Measurements from ENCODE around the gene RNF144B. TPM values are rescaled to one million over a fixed set of nuclear protein-coding genes. Genes with fewer than 3 reads are reported as not detected.

RNF144B gene
- total and polyA plus RNA-seq, 2 of the 13 experiments (the other 11 are each of a cell fraction or from before 2014, with no cell fraction given) = 1.8 to 4.3 TPM

DNA sequence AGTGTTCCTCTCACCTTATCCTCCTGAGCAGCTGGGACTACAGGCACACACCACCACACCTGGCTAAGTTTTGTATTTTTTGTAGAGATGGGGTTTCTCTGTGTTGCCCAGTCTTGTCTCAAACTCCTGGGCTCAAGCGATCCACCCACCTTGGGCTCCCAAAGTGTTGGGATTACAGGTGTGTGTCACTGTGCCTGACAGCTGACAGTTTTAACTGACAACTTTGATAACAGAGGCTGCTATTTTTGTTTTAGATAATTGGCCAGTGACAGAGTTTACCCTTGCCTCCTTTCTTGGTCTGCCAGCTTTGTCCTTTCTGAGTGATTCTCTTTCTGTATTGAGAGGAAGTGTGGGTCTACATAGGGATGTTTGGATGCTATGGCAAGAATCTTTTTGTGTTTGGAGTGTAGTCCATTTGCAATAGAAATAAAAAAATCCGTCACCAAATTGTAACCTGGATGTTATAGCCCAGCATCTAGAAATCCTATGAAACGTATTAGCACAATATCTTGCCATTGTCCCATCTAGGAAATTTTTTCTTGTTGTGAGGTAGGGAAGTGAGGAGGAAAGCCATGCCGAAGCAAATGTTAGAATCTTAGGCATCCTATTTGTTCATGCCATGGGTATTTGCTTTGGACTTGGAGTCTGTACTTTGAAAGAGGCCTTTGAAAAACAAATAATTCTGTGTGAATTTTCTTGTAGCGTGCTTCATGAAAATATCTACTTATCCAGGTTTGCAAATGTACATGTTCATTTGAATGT lies 80.8 kb downstream of the RNF144B start (continued):
- TF ChIP-seq PRMT3 (CRISPR knock-in tag; IDR thresholded peaks at IDR 0.05; ENCODE audit: borderline replicate concordance, low read depth) (no peak), SMAD3 (CRISPR knock-in tag; IDR thresholded peaks at IDR 0.05) (no peak), ZFP41 (CRISPR knock-in tag; IDR thresholded peaks at IDR 0.05; ENCODE audit: borderline replicate concordance) (no peak), ZNF335 (CRISPR knock-in tag; IDR thresholded peaks at IDR 0.05) (no peak), ZKSCAN5 (CRISPR knock-in tag; IDR thresholded peaks at IDR 0.05) (no peak), ZNF432 (CRISPR knock-in tag; IDR thresholded peaks at IDR 0.05; ENCODE audit: borderline replicate concordance) (no peak), GLI4 (CRISPR knock-in tag; IDR thresholded peaks at IDR 0.05; ENCODE audit: borderline replicate concordance) (no peak), NAIF1 (CRISPR knock-in tag; IDR thresholded peaks at IDR 0.05; ENCODE audit: borderline replicate concordance) (no peak), PTBP1 (IDR thresholded peaks at IDR 0.05; ENCODE audit: low read depth, low read length, poor library complexity, severe bottlenecking) (no peak), ZNF839 (CRISPR knock-in tag; IDR thresholded peaks at IDR 0.05; ENCODE audit: borderline replicate concordance) (no peak), ZNF33B (CRISPR knock-in tag; IDR thresholded peaks at IDR 0.05) (no peak), FOXM1 (CRISPR knock-in tag; IDR thresholded peaks at IDR 0.05) (no peak), NCOA2 (CRISPR knock-in tag; IDR thresholded peaks at IDR 0.05) (peak; percentile 65), HOXA5 (CRISPR knock-in tag; IDR thresholded peaks at IDR 0.05) (no peak), ZNF746 (CRISPR knock-in tag; IDR thresholded peaks at IDR 0.05) (no peak), ZMYM2 (CRISPR knock-in tag; IDR thresholded peaks at IDR 0.05) (no peak), HCFC1 (IDR thresholded peaks at IDR 0.05; ENCODE audit: low read depth, low read length) (no peak), SATB2 (CRISPR knock-in tag; IDR thresholded peaks at IDR 0.05) (no peak)
- TF ChIP-seq, protein P1, sequence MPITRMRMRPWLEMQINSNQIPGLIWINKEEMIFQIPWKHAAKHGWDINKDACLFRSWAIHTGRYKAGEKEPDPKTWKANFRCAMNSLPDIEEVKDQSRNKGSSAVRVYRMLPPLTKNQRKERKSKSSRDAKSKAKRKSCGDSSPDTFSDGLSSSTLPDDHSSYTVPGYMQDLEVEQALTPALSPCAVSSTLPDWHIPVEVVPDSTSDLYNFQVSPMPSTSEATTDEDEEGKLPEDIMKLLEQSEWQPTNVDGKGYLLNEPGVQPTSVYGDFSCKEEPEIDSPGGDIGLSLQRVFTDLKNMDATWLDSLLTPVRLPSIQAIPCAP (CRISPR knock-in tag; IDR thresholded peaks at IDR 0.05; ENCODE audit: low read depth) = no peak
- TF ChIP-seq, protein P2, sequence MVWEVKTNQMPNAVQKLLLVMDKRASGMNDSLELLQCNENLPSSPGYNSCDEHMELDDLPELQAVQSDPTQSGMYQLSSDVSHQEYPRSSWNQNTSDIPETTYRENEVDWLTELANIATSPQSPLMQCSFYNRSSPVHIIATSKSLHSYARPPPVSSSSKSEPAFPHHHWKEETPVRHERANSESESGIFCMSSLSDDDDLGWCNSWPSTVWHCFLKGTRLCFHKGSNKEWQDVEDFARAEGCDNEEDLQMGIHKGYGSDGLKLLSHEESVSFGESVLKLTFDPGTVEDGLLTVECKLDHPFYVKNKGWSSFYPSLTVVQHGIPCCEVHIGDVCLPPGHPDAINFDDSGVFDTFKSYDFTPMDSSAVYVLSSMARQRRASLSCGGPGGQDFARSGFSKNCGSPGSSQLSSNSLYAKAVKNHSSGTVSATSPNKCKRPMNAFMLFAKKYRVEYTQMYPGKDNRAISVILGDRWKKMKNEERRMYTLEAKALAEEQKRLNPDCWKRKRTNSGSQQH (CRISPR knock-in tag; IDR thresholded peaks at IDR 0.05; ENCODE audit: low read depth) = no peak
- TF ChIP-seq, protein P3, sequence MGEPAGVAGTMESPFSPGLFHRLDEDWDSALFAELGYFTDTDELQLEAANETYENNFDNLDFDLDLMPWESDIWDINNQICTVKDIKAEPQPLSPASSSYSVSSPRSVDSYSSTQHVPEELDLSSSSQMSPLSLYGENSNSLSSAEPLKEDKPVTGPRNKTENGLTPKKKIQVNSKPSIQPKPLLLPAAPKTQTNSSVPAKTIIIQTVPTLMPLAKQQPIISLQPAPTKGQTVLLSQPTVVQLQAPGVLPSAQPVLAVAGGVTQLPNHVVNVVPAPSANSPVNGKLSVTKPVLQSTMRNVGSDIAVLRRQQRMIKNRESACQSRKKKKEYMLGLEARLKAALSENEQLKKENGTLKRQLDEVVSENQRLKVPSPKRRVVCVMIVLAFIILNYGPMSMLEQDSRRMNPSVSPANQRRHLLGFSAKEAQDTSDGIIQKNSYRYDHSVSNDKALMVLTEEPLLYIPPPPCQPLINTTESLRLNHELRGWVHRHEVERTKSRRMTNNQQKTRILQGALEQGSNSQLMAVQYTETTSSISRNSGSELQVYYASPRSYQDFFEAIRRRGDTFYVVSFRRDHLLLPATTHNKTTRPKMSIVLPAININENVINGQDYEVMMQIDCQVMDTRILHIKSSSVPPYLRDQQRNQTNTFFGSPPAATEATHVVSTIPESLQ (CRISPR knock-in tag; conservative IDR thresholded peaks at IDR 0.05) = no peak
- TF ChIP-seq, protein P4, sequence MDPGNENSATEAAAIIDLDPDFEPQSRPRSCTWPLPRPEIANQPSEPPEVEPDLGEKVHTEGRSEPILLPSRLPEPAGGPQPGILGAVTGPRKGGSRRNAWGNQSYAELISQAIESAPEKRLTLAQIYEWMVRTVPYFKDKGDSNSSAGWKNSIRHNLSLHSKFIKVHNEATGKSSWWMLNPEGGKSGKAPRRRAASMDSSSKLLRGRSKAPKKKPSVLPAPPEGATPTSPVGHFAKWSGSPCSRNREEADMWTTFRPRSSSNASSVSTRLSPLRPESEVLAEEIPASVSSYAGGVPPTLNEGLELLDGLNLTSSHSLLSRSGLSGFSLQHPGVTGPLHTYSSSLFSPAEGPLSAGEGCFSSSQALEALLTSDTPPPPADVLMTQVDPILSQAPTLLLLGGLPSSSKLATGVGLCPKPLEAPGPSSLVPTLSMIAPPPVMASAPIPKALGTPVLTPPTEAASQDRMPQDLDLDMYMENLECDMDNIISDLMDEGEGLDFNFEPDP (CRISPR knock-in tag; conservative IDR thresholded peaks at IDR 0.05) = no peak
- TF ChIP-seq, protein P5, sequence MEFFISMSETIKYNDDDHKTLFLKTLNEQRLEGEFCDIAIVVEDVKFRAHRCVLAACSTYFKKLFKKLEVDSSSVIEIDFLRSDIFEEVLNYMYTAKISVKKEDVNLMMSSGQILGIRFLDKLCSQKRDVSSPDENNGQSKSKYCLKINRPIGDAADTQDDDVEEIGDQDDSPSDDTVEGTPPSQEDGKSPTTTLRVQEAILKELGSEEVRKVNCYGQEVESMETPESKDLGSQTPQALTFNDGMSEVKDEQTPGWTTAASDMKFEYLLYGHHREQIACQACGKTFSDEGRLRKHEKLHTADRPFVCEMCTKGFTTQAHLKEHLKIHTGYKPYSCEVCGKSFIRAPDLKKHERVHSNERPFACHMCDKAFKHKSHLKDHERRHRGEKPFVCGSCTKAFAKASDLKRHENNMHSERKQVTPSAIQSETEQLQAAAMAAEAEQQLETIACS (CRISPR knock-in tag; IDR thresholded peaks at IDR 0.05) = no peak
